Common myeloid progenitor, CD34-positive (primary cell): ENCODE results near the gene TRMT1.

Source experiments
- CTCF ChIA-PET: fragments of 350-600 bp; sonication (Branson Sonifier 250); formaldehyde crosslinking; loops from one replicate; lab custom pipeline; 2021; ENCODE audit warnings: antibody characterized with exemption; lab: Charles Lee
- POLR2A ChIA-PET: fragments of 350-600 bp; sonication (Branson Sonifier 250); formaldehyde crosslinking; loops from one replicate; lab custom pipeline; 2021; ENCODE audit warnings: antibody characterized with exemption; lab: Charles Lee
- DNase-seq, 3 donors: peaks; one replicate each; pipeline versions ENCODE4 v3.0.0 to v3.0.0-alpha.2; 2013
- H3K27ac ChIP-seq, 2 experiments: 1 replicate in 1 of 2; 2 replicates in 1 of 2; pipeline ENCODE4 v1.7.0; 2013; ENCODE audit warnings: inconsistent platforms in 2 of 2, low read length in 2 of 2, mild to moderate bottlenecking in 2 of 2, low read depth in 1 of 2, moderate library complexity in 1 of 2; ENCODE audit not compliant: severe bottlenecking in 2 of 2, insufficient read depth in 1 of 2, poor library complexity in 1 of 2
- H3K27me3 ChIP-seq, 5 experiments: replicated peaks in 2 of 5; 1 replicate in 3 of 5; 2 replicates in 2 of 5; pipeline versions ENCODE4 v1.6.1 to v1.7.0; 2013; ENCODE audit warnings: low read length in 4 of 5, mild to moderate bottlenecking in 2 of 5, moderate library complexity in 2 of 5, inconsistent platforms in 1 of 5; ENCODE audit not compliant: insufficient read depth in 5 of 5, control insufficient read depth in 4 of 5
- H3K36me3 ChIP-seq, 4 experiments: 1 replicate in 2 of 4; 2 replicates in 2 of 4; pipeline versions ENCODE4 v1.6.1 to v1.7.0; 2013; ENCODE audit warnings: low read length in 3 of 4, control low read depth in 1 of 4, mild to moderate bottlenecking in 1 of 4; ENCODE audit not compliant: control insufficient read depth in 4 of 4, insufficient read depth in 4 of 4
- H3K4me1 ChIP-seq, 4 experiments: 1 replicate in 3 of 4; 2 replicates in 1 of 4; pipeline versions ENCODE4 v1.6.1 to v1.7.1; 2013; ENCODE audit warnings: low read length in 3 of 4, mild to moderate bottlenecking in 3 of 4, control low read depth in 1 of 4, inconsistent platforms in 1 of 4, moderate library complexity in 1 of 4; ENCODE audit not compliant: control insufficient read depth in 4 of 4, insufficient read depth in 4 of 4; ENCODE audit errors: control extremely low read depth in 1 of 4
- H3K4me3 ChIP-seq, 7 experiments: 1 replicate in 4 of 7; 2 replicates in 3 of 7; pipeline versions ENCODE4 v1.5.1 to v1.7.0; 2013; ENCODE audit warnings: mild to moderate bottlenecking in 7 of 7, low read length in 6 of 7, moderate library complexity in 6 of 7, inconsistent platforms in 2 of 7, low read depth in 2 of 7, control low read depth in 1 of 7; ENCODE audit not compliant: insufficient read depth in 4 of 7, control insufficient read depth in 1 of 7; ENCODE audit errors: extremely low read depth in 1 of 7
- H3K9me3 ChIP-seq, 5 experiments: 1 replicate in 4 of 5; 2 replicates in 1 of 5; pipeline versions ENCODE4 v1.6.1 to v1.7.1; 2013; ENCODE audit warnings: low read length in 4 of 5, mild to moderate bottlenecking in 2 of 5, inconsistent platforms in 1 of 5, low read depth in 1 of 5, moderate library complexity in 1 of 5; ENCODE audit not compliant: control insufficient read depth in 4 of 5, insufficient read depth in 2 of 5; ENCODE audit errors: control extremely low read depth in 1 of 5
- WGBS: methylation state at CpG from one replicate; pipeline ENCODE4 v1.1.5; 2013; ENCODE audit not compliant: insufficient coverage; 5-methylcytosine and 5-hydroxymethylcytosine counted together

The TRMT1 gene

DNA sequence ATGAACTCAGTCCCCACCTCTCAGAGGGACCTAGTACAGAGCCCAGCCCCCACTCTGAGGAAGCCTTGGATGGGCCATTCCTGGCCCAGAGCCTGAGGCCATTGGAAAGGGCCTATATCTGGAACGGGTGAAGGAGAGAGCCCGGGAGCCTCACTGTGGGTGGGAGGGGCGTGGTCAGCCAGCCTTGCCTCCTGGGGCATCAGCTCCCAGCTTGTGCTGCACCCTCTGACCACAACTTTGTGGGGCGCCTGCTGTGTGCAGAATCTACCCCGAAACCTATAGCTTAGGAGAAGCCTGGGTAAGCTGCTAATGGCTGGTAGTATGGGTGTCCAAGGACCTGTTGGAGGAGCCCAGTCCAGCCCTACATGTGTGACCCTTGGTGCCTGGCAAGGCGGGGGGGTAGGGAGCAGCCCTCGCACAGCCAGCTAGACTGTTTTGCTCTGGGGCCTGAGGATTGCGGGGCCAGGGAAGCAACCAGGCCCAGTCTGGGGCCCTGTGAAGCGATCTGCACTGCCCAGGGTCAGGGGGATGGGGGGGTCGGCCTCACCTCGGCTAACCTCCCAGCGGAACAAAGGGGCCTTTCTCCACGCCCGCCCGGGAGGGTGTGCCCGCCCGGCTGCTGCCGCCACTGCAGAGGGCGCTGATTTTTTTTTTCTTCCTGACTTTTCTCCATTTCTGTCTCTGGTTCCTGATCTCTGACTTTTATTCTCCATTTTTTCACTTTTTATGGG, 56.1 kb downstream of the TRMT1 start:
- H3K4me1 ChIP-seq, result peaks cover 0 to 72% (median 35%) of the 10 kb centered on the region in 4 experiments
- WGBS, result 42% methylated on average over 7 of the region's 19 CpGs
- no peak overlapping the region for H3K27ac ChIP-seq
- no peaks in the 10 kb centered on the region for H3K27me3 ChIP-seq
- no peak for DNase-seq
- H3K4me3 ChIP-seq, result peak overlapping the region in 5 of 7 experiments; percentile 46 to 86 (median 69)
- ChIA-PET POLR2A (interaction anchor here (0.5 to 1.4 kb wide), 4 partner anchors 10 to 802 kb away, joined by 3 to 5 read pairs (median 4); no protein-coding TSS in a partner anchor), CTCF (interaction anchor here (0.7 to 18.5 kb wide), 19 partner anchors 8 to 188 kb away, joined by 3 to 253 read pairs (median 17); no protein-coding TSS in a partner anchor)
- H3K9me3 ChIP-seq, result no peaks in the 10 kb centered on the region
- H3K36me3 ChIP-seq, result no peaks in the 10 kb centered on the region

- H3K4me1 ChIP-seq, result peaks cover 0 to 72% (median 37%) of the 10 kb centered on the region in 4 experiments
- POLR2A ChIA-PET, result no interaction called here
- H3K4me3 ChIP-seq, result no peak overlapping the region
- H3K27ac ChIP-seq, result no peak overlapping the region
- CTCF ChIA-PET, result interaction anchor here (0.7 to 18.5 kb wide), 18 partner anchors 9 to 94 kb away, joined by 3 to 253 read pairs (median 10); no protein-coding TSS in a partner anchor
- DNase-seq, result no peak
- H3K36me3 ChIP-seq, result no peaks in the 10 kb centered on the region
- WGBS, result 90% methylated on average over 9 of the region's 12 CpGs
- H3K27me3 ChIP-seq, result no peaks in the 10 kb centered on the region
- H3K9me3 ChIP-seq, result no peaks in the 10 kb centered on the region
Observed at GRCh38 chr19:13058951-13059660, 57.4 kb downstream of the TRMT1 start.

DNA sequence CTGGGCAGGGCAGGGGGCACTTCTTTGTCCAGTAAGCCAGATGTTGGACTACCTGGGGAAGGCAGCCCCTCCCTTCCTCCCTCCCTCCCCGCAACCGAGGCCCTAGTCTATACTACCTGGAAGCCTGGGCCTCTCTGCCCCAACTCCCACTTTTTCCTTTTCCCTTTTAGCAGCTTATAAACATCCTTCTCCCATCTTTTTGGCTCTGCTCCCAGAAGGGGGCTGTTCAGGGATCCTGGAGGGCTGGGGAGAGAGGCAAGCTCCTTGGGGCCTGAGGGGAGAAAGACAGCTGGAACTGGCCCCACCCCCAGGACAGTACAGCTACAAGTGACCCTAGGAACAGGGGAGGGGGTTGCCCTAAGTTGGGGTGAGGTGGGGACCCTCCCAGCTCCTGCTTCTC, 58.8 kb downstream of the TRMT1 start:
- no peaks in the 10 kb centered on the region for H3K9me3 ChIP-seq
- no peak for DNase-seq
- H3K36me3 ChIP-seq, result no peaks in the 10 kb centered on the region
- 100% methylated on average over 1 of the region's 2 CpGs for WGBS
- H3K27ac ChIP-seq, result no peak overlapping the region
- H3K4me3 ChIP-seq, result no peak overlapping the region
- ChIA-PET POLR2A (no interaction called here), CTCF (interaction anchor here (1.1 to 18.5 kb wide), 16 partner anchors 10 to 92 kb away, joined by 3 to 253 read pairs (median 8); no protein-coding TSS in a partner anchor)
- H3K27me3 ChIP-seq, result no peaks in the 10 kb centered on the region
- H3K4me1 ChIP-seq, result peaks cover 0 to 79% (median 38%) of the 10 kb centered on the region in 4 experiments

GRCh38 chr19:13057147-13057572, 59.4 kb downstream of the TRMT1 start:
- WGBS, result 73% methylated on average over 7 of the region's 15 CpGs
- peaks cover 0 to 3% (median 0%) of the 10 kb centered on the region in 5 experiments for H3K27me3 ChIP-seq
- POLR2A ChIA-PET, result no interaction called here

GRCh38 chr19:13056052-13056660, 60.4 kb downstream of the TRMT1 start:
- no peak overlapping the region for H3K4me3 ChIP-seq
- H3K4me1 ChIP-seq, result peaks cover 0 to 78% (median 39%) of the 10 kb centered on the region in 4 experiments
- ChIA-PET CTCF (interaction anchor here (0.8 to 18.5 kb wide), 8 partner anchors 10 to 37 kb away, joined by 3 to 253 read pairs (median 6); no protein-coding TSS in a partner anchor), POLR2A (interaction anchor here (0.6 kb wide), 2 partner anchors 29 to 45 kb away, joined by 3 read pairs; no protein-coding TSS in a partner anchor)
- no peak overlapping the region for H3K27ac ChIP-seq
- peak in 2 of 3 donors; percentile 47 to 57 for DNase-seq
- H3K27me3 ChIP-seq, result peaks cover 0 to 5% (median 0%) of the 10 kb centered on the region in 5 experiments
- no peaks in the 10 kb centered on the region for H3K9me3 ChIP-seq
- no peaks in the 10 kb centered on the region for H3K36me3 ChIP-seq
- 77% methylated on average over 15 of the region's 17 CpGs for WGBS

More at GRCh38 chr19:13057147-13057572, 59.4 kb downstream of the TRMT1 start:
- no peak overlapping the region for H3K4me3 ChIP-seq
- CTCF ChIA-PET, result interaction anchor here (1.1 to 18.5 kb wide), 10 partner anchors 10 to 79 kb away, joined by 3 to 253 read pairs (median 8); no protein-coding TSS in a partner anchor
- H3K9me3 ChIP-seq, result no peaks in the 10 kb centered on the region
- no peak overlapping the region for H3K27ac ChIP-seq
- H3K36me3 ChIP-seq, result no peaks in the 10 kb centered on the region
- peaks cover 0 to 78% (median 38%) of the 10 kb centered on the region in 4 experiments for H3K4me1 ChIP-seq
- no peak for DNase-seq

DNA sequence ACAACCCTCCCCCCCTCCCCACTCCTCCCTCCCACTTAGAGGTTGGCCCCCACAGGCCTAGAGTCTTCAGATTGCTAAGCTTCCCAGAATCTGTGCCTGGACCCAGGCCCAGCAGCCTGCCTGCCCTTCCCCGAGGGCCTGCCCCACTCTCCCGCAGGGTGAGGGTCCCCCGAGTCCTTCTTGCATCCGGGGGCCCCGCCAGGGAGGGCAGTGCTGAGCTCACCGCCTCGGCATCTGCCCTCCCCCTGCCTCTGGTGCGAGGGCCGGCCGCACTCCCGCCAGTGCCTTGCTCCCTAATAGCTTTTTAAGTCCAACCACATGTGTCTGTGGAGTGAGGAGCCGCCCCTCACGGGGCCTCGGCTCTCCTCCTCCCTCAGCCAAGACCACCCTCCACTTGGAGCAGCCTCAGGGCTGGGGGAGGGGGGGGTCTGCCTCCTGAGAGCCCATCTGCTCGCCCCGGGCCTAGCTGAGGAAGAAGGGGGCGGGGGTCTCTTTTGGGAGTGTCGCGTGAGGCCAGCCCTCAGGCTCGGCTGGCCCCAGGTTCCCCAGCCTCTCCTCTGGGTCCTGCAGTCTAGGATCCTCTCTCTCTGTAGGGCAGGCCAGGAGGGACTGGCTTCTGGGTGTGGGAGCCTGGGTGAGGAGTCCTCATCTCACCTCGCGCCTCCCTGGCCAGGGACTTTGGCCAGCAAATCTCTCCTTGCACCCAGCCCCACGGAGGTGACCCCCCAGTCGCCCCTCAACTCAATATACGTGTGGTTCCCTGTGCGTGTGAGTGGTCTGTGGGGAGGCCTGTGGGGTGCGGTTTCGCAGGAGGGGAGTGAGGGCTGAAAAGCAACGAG, 61.1 kb downstream of the TRMT1 start:
- no peak for DNase-seq
- H3K27me3 ChIP-seq, result peaks cover 0 to 5% (median 0%) of the 10 kb centered on the region in 5 experiments
- no peak overlapping the region for H3K4me3 ChIP-seq
- ChIA-PET CTCF (interaction anchor here (0.6 to 18.5 kb wide), 12 partner anchors 9 to 92 kb away, joined by 3 to 253 read pairs (median 5); no protein-coding TSS in a partner anchor), POLR2A (interaction anchor here (0.6 to 0.7 kb wide), 2 partner anchors 30 to 78 kb away, joined by 3 to 4 read pairs; no protein-coding TSS in a partner anchor)
- H3K27ac ChIP-seq, result no peak overlapping the region
- WGBS, result 56% methylated on average over 17 of the region's 29 CpGs
- peaks cover 0 to 75% (median 34%) of the 10 kb centered on the region in 4 experiments for H3K4me1 ChIP-seq
- H3K9me3 ChIP-seq, result no peaks in the 10 kb centered on the region
- H3K36me3 ChIP-seq, result no peaks in the 10 kb centered on the region
